Vagina (tissue), 2 donors: ENCODE data around the gene EBF3. TPM values are rescaled to one million over a fixed set of nuclear protein-coding genes. Genes with fewer than 3 reads are reported as not detected.

Source experiments
- DNase-seq, 2 donors: peaks; one replicate each; pipeline ENCODE4 v3.0.0-alpha.2; 2017; ENCODE audit errors: extremely low spot score in 2 of 2
- H3K27ac ChIP-seq: fragments of 200-600 bp; sonication (generic); one replicate; pipeline ENCODE4 v1.5.1; 2019
- H3K27me3 ChIP-seq: fragments of 200-600 bp; sonication (generic); one replicate; pipeline ENCODE4 v1.5.1; 2019
- H3K36me3 ChIP-seq, 2 donors: fragments of 200-600 bp; sonication (generic); one replicate each; pipeline ENCODE4 v1.5.1; 2017 to 2019
- H3K4me1 ChIP-seq: fragments of 200-600 bp; sonication (generic); one replicate; pipeline ENCODE4 v1.5.1; 2019
- H3K4me3 ChIP-seq, 2 donors: fragments of 200-600 bp; sonication (generic); 1 replicate in 1 of 2; 2 replicates in 1 of 2; pipeline ENCODE4 v1.5.1; 2016 to 2019
- H3K9me3 ChIP-seq: fragments of 200-600 bp; sonication (generic); one replicate; pipeline ENCODE4 v1.5.1; 2019
- CTCF ChIP-seq, 3 experiments: fragments of 450-650 bp in 2 of 3; fragments of 200-600 bp in 1 of 3; sonication (generic) in 1 of 3; IDR thresholded peaks; one replicate each; pipeline ENCODE4 v1.5.1; 2017 to 2019; ENCODE audit warnings: antibody characterized with exemption in 3 of 3, mild to moderate bottlenecking in 2 of 3, moderate library complexity in 2 of 3
- POLR2A ChIP-seq, 2 donors: fragments of 450-650 bp; IDR thresholded peaks; one replicate each; pipeline ENCODE4 v1.6.1; 2017; ENCODE audit warnings: antibody characterized with exemption in 2 of 2, mild to moderate bottlenecking in 2 of 2, moderate library complexity in 2 of 2
- POLR2AphosphoS5 ChIP-seq, 2 donors: sonication (generic); formaldehyde crosslinking; IDR thresholded peaks; one replicate each; pipeline ENCODE4 v1.9.0; 2017; ENCODE audit warnings: antibody characterized with exemption in 2 of 2, mild to moderate bottlenecking in 2 of 2, low read depth in 1 of 2; ENCODE audit not compliant: insufficient read depth in 1 of 2
- intact Hi-C: fragments of 100-400 bp; cut with DNase I; formaldehyde crosslinking; loops from one replicate; pipeline ENCODE4 v1.15.1; 2023
- total RNA-seq: library from RNA; depleted of rRNA; stranded (reverse); fragments of >200 nt; gene quantifications from one replicate; pipeline ENCODE4 v1.2.3, GENCODE V29; 2016

The EBF3 gene
- total RNA-seq, 1 donor from 2014 or later = 10.6 TPM

GRCh38 chr10:129969184-129969910, 5.3 kb upstream of the EBF3 start:
- intact Hi-C loops = loop anchor here (10.0 kb wide), 1 partner anchor 275 kb away; no protein-coding TSS in a partner anchor
- peaks cover 17% of the 10 kb centered on the region for H3K27me3 ChIP-seq
- no peak overlapping the region for H3K27ac ChIP-seq
- no peaks in the 10 kb centered on the region for H3K36me3 ChIP-seq
- TF ChIP-seq CTCF (IDR thresholded peaks at IDR 0.05) = peak in 1 of 3 experiments; percentile 33
- TF ChIP-seq POLR2A (IDR thresholded peaks at IDR 0.05) = no peak
- no peak for TF ChIP-seq POLR2AphosphoS5 (IDR thresholded peaks at IDR 0.05; ENCODE audit: insufficient read depth in 1 of 2, low read depth in 1 of 2)
- H3K4me1 ChIP-seq = peaks cover 47% of the 10 kb centered on the region
- DNase-seq = peak in 1 of 2 donors; percentile 43
- H3K9me3 ChIP-seq = no peaks in the 10 kb centered on the region
- peak overlapping the region; percentile 16 to 31 for H3K4me3 ChIP-seq

- peaks cover 17% of the 10 kb centered on the region for H3K27me3 ChIP-seq
- TF ChIP-seq POLR2AphosphoS5 (IDR thresholded peaks at IDR 0.05; ENCODE audit: insufficient read depth in 1 of 2, low read depth in 1 of 2) (no peak), CTCF (IDR thresholded peaks at IDR 0.05) (peak in 2 of 3 experiments; percentile 34 to 39)
- no peaks in the 10 kb centered on the region for H3K9me3 ChIP-seq
- peaks cover 47% of the 10 kb centered on the region for H3K4me1 ChIP-seq
- intact Hi-C loops = loop anchor here (10.0 kb wide), 1 partner anchor 274 kb away; no protein-coding TSS in a partner anchor
- no peak overlapping the region for H3K27ac ChIP-seq
- DNase-seq = no peak
- H3K36me3 ChIP-seq = no peaks in the 10 kb centered on the region
- peak overlapping the region; percentile 16 to 31 for H3K4me3 ChIP-seq
Measured at GRCh38 chr10:129968853-129969183, 4.7 kb upstream of the EBF3 start.

GRCh38 chr10:129968020-129968852, 4.2 kb upstream of the EBF3 start:
- H3K27me3 ChIP-seq = peaks cover 17% of the 10 kb centered on the region
- no peak overlapping the region for H3K27ac ChIP-seq
- no peaks in the 10 kb centered on the region for H3K36me3 ChIP-seq
- no peak for DNase-seq
- H3K9me3 ChIP-seq = no peaks in the 10 kb centered on the region
- intact Hi-C loops = loop anchor here (10.0 kb wide), 1 partner anchor 273 kb away; no protein-coding TSS in a partner anchor
- peaks cover 47% of the 10 kb centered on the region for H3K4me1 ChIP-seq
- TF ChIP-seq CTCF (IDR thresholded peaks at IDR 0.05) (no peak), POLR2AphosphoS5 (IDR thresholded peaks at IDR 0.05; ENCODE audit: insufficient read depth in 1 of 2, low read depth in 1 of 2) (no peak)
- no peak overlapping the region for H3K4me3 ChIP-seq

- Histone ChIP-seq H3K27me3 (peaks cover 23% of the 10 kb centered on the region), H3K4me1 (peaks cover 54% of the 10 kb centered on the region), H3K36me3 (no peaks in the 10 kb centered on the region), H3K4me3 (no peak overlapping the region), H3K27ac (no peak overlapping the region), H3K9me3 (no peaks in the 10 kb centered on the region)
- TF ChIP-seq POLR2AphosphoS5 (IDR thresholded peaks at IDR 0.05; ENCODE audit: insufficient read depth in 1 of 2, low read depth in 1 of 2) = no peak
- no peak for DNase-seq
- intact Hi-C loops = loop anchor here (10.0 kb wide), 1 partner anchor 273 kb away; no protein-coding TSS in a partner anchor
Measured at GRCh38 chr10:129967579-129968019, 3.5 kb upstream of the EBF3 start.

GRCh38 chr10:129966889-129967578, 3.0 kb upstream of the EBF3 start:
- no peak overlapping the region for H3K4me3 ChIP-seq
- H3K4me1 ChIP-seq = peaks cover 48% of the 10 kb centered on the region
- no peaks in the 10 kb centered on the region for H3K36me3 ChIP-seq
- DNase-seq = peak in 1 of 2 donors; percentile 69
- no peaks in the 10 kb centered on the region for H3K9me3 ChIP-seq
- no peak overlapping the region for H3K27ac ChIP-seq
- TF ChIP-seq POLR2AphosphoS5 (IDR thresholded peaks at IDR 0.05; ENCODE audit: insufficient read depth in 1 of 2, low read depth in 1 of 2) (no peak), CTCF (IDR thresholded peaks at IDR 0.05) (no peak), POLR2A (IDR thresholded peaks at IDR 0.05) (no peak)
- peaks cover 20% of the 10 kb centered on the region for H3K27me3 ChIP-seq
- intact Hi-C loops = loop anchor here (10.0 kb wide), 1 partner anchor 272 kb away; no protein-coding TSS in a partner anchor
